Measurements from ENCODE around the gene LPCAT3.
A peak's percentile ranks its signal among the peaks of the same experiment; 100 is the strongest.
"Not testable (repeated sequence)": the region's sequence is repeated elsewhere in the genome, so short reads cannot be mapped to it uniquely, and the experiment has no call there.

Gene LPCAT3, protein sequence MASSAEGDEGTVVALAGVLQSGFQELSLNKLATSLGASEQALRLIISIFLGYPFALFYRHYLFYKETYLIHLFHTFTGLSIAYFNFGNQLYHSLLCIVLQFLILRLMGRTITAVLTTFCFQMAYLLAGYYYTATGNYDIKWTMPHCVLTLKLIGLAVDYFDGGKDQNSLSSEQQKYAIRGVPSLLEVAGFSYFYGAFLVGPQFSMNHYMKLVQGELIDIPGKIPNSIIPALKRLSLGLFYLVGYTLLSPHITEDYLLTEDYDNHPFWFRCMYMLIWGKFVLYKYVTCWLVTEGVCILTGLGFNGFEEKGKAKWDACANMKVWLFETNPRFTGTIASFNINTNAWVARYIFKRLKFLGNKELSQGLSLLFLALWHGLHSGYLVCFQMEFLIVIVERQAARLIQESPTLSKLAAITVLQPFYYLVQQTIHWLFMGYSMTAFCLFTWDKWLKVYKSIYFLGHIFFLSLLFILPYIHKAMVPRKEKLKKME

DNA sequence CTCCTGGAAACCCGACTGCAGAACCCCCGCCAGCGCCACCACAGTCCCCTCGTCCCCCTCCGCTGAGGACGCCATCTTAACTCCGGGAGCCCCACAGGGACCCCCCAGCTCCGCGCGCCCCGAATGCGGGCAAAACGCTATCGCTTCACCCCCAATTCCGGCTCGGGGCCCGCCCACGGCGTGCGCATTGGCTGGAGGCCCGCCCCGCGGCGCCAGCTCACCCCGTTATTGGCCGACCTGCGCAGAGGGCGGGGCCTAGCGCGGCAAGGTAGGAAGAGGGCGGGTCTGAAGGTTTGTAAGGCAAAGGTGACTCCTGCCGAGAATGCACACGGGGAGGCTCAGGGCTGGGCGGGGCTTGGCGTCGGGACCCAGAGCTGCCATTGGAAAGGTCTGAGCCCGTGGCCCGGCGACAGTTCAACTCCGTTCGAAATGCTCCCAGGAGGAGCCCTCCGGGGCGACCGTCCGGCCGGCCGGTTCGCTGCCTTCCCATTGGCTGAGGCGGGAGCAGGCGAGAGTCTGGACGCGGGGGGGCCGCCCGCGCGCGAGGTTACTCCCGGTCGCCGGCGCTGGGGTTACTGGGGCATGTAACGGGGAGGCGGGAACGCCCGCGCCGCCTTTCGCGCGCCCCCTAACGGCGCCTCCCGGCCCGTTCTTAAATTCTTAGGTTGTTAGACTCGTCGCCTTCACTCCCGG lies at the start of gene LPCAT3:
Gene LPCAT3, minus strand, starts transcription at position 127 of the 693 bp plus-strand sequence. Its CDS starts 52 bp downstream, at position 75.
- DNase-seq (ENCODE audit: low read depth in 2 of 2): peak; percentile 92 to 96

DNA sequence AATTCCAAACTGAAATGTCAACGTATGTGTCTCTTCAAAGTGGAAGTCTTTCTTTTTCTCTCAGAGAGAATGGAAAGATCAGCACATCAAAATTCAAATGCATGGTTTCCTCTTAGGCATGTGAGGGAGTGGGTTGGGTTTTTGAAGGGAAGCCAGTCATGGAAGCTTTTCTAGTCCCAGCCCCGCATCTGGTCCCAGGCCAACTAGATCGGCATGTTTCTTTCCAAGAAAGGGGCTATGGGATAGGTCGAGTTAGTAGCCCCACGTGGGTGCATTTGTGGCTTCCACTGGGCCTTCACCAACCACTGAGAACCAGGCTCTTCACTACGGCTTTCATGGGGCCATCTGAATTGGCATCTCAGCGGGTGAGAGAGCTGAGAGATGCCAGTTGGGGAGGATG lies 48.8 kb upstream of the LPCAT3 start:
- DNase-seq (ENCODE audit: low read depth in 2 of 2): no peak

DNA sequence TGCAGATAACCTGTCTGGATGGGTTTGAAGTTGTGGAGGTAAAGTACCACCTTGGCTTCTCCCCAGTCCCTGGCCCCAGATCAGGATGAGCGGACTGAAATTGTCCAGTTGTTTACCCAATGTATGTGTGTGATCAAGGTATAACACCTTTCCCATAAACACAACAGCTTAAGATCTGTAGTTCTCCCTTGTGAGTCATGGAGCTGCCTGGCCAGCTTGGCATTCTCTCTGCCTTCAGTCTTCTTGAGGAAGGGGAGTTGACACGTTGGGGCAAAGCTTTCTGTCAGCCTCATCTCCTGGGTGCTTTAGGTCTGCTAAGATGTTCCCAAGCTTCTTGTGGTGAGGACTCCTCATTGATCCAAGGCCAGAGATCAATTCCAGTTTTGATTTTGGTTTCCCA lies 48.3 kb upstream of the LPCAT3 start:
- no peak for DNase-seq (ENCODE audit: low read depth in 2 of 2)

DNA sequence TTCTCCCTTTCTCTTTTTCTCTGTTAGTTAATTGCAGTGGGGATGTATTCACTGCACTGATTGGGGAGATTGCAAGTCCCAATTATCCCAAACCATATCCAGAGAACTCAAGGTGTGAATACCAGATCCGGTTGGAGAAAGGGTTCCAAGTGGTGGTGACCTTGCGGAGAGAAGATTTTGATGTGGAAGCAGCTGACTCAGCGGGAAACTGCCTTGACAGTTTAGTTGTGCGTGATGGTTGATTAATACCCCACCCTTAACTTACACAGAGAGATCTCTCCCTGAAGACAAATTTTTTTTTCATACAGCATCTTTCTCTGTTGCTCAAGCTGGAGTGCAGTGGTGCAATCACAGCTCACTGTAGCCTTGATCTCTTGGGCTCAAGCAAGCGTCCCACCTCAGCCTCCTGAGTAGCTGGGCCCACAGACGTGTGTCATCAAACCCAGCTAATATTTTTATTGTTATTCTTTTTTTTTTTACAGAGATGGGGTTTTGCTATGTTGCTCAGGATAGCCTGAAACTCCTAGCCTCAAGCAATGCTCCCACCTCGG lies 46.9 kb upstream of the LPCAT3 start:
- DNase-seq (ENCODE audit: low read depth in 2 of 2): no peak

DNA sequence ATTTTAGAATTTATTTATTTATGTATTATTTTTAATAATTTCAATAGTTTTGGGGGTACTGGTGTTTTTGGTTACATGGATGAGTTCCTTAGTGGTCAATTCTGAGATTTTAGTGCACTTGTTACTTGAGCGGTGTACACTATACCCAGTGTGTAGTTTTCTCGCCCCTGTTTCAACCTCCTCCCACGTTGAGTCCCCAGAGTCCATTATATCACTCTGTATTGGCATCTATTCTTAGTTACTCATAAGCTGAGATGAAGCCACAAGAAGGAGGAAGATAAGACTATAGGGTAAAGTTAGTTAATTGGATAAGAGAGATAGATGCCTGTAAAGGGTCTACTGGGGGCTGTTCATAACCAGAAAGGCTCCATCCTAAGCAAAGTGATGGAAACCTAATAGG lies 46.2 kb upstream of the LPCAT3 start:
- DNase-seq (ENCODE audit: low read depth in 2 of 2): no peak

DNA sequence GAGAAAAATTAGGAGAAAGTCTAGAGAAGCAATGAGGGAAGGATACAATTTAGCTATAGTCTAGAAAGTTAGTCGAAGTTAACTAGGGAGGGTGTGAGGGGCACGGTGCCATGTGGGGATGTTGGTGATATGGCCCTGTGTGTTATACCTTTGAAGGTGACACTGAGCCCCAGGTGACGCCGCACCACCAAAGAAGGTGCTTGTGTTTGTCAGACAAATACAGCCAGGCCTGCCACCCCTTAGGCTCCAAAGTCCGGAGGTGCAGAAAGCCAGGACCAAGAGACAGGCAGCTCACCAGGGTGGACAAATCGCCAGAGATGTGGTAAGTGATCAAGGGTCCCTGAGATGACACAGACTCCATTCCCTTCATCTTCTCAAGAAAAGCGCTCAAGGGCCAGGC lies 43.3 kb upstream of the LPCAT3 start:
- no peak for DNase-seq (ENCODE audit: low read depth in 2 of 2)

DNA sequence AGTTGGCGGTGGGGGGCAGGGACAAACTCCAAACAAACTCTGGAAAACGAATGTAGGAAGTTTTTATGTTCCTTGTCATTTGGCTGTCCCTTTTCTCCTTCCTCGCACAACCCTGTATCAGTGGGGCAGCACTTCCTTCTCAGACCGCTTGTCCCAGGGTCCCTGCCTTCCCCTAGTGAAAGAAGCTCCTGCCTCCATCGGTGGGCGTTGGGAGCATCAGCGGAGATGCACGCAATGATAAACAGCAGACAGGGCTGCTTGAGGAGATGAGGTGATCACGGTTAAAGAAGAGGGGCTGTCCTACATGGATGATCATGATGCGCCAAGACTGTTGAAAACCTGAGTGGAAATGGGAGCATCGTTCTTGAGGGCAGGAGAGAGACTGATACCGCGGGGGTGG lies 42.9 kb upstream of the LPCAT3 start:
- no peak for DNase-seq (ENCODE audit: low read depth in 2 of 2)

DNA sequence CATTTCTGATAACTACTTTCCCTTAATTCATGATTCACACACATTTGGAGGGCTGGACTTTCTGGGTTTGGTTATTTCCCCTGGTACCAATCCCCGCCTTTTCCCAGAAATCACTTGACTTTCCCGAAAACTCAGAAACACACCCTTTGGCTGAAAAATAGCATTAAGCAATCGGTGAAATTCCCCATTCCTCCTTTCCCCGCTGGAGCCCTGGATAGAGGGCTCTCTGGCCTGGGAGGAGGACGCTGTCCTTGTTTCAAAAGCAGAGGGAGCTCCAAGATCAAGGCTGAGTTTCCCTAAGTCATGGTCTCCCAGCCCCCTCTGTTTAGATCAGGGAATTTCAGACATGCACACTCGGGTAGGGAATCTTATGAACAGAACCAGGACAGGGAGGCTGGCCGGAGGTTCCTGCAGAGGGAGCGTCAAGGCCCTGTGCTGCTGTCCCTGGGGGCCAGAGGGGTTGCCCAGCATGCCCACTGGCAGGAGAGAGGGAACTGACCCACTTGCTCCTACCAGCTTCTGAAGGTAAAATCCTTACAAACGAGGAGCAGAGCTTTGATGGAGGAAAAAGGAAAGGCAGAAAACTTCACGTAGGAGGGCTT lies 42.2 kb upstream of the LPCAT3 start, which contains the start of gene C1S:
Gene C1S, plus strand, starts transcription at position 366 of the 602 bp plus-strand sequence. CDS start 1,195 bp downstream, outside the sequence.
- DNase-seq (ENCODE audit: low read depth in 2 of 2): no peak

DNA sequence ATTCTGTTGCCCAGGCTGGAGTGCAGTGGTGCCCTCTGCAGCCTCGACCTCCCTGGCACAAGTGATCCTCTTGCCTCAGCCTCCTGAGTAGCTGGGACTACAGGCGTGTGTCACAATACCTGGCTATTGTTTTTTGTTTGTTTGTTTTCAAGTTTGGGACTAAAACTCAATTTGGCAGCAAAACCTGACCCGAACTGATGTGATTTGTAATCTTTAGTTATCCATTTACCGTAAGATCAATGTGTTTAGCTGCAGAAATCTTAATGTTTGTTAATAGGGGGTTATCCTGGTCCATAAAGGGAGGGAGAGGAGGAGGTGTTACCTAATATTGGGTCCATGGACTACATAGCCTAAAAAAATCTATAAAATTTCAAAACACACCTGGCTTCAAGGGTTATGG lies 41.5 kb upstream of the LPCAT3 start:
- no peak for DNase-seq (ENCODE audit: low read depth in 2 of 2)

DNA sequence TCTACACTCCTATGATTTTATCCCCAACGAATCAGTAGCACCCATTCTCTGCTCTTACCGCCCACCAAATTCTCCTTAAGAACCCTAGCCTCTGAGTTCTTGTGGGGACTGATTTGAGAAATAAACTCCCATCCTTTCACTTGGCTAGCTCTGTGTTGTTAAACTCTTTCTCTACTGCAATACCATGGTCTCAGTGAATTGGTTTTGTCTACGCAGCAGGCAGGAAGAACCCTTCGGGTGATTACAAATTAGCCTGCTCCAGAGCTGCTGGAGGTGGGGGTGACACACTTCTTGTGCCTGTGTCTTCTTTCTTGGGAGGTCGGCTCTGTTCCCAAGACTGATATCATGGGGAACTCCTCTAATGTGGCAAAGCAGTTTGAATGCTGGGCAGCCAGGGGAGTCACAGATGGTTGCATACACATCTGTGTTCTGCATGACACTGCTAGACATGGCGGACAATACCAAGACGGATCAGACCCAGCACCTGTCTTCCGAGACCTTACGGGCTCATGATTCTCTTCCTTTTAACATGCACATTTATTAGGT lies 40.6 kb upstream of the LPCAT3 start:
- DNase-seq (ENCODE audit: low read depth in 2 of 2): no peak

DNA sequence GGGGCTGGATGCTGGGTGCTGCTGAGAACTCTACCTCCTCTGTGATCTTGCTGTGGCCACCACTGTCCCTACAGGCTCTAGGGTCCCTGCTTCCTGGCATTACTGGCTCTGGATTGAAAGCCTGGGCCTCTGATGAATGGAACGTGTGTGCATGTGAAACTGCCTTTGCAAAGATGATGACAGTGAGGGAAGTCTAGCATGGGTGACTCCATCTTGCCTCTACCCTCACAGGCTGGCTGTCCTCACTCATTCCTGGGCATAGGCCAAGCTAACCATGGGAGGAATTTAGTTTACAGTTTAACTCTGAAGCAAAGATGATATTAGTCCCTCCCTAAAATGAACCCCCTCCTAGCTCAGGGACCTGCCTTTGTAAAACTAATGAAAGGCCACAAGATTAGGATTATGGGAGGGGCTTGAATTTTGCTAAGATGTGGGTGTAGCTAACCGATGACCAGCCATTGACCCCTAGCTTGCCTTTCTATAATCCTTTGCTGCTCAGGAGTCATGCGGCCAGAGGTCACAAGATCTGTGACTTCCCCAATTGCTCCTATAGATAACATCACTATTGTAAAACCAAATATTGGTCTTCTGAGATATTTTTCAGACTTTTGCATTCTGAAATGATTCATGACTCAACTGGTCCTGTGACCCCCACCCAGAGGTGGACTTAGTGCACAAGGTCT lies 40.0 kb upstream of the LPCAT3 start:
- no peak for DNase-seq (ENCODE audit: low read depth in 2 of 2)

DNA sequence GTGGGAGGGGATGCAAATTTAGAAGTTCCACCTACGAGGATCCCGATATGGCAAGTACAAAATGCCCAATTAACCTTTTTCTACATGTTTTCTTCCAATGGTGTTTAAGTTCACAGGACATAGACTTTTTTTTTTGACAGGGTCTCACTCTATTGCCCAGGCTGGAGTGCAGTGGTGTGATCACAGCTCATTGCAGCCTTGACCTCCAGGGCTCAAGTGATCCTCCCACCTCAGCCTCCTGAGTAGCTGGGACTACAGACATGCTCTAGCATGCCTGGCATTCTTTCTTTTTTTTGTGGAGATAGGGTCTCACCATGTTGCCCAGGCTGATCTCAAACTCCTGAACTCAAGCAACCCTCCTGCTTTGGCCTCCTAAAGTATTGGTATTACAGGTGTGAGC lies 37.5 kb upstream of the LPCAT3 start:
- DNase-seq (ENCODE audit: low read depth in 2 of 2): not testable (repeated sequence)

DNA sequence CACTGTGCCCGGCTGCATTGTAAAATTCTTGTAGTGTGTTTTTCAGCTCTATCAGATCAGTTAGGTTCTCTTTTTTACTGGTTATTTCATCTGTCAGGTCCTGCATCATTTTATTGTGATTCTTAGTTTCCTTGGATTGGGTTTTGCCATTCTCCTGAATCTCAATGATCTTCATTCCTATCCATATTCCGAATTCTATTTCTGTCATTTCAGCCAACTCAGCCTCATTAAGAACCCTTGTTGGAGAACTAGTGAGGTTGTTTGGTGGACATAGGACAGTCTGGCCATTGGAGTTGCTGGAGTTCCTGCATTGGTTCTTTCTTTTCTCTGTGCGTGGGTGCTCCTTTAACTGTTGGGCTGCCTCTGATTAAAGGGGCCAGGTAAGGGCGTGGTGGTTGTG lies 36.6 kb upstream of the LPCAT3 start:
- DNase-seq (ENCODE audit: low read depth in 2 of 2): no peak

DNA sequence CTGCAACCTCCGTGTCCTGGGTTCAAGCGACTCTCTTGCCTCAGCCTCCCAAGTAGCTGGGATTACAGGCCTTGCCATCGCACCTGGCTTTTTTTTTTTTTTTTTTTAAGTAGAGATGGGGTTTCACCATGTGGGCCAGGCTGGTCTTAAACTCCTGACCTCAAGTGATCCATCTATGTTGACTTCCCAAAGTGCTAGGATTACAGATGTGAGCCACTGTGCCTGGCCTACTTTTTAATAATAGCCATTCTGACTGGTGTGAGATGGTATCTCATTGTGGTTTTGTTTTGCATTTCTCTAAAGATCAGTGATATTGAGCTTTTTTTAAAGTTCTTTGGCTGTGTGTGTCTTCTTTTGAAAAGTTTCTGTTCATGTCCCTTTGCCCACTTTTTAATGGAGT lies 31.7 kb upstream of the LPCAT3 start:
- DNase-seq (ENCODE audit: low read depth in 2 of 2): not testable (repeated sequence)

DNA sequence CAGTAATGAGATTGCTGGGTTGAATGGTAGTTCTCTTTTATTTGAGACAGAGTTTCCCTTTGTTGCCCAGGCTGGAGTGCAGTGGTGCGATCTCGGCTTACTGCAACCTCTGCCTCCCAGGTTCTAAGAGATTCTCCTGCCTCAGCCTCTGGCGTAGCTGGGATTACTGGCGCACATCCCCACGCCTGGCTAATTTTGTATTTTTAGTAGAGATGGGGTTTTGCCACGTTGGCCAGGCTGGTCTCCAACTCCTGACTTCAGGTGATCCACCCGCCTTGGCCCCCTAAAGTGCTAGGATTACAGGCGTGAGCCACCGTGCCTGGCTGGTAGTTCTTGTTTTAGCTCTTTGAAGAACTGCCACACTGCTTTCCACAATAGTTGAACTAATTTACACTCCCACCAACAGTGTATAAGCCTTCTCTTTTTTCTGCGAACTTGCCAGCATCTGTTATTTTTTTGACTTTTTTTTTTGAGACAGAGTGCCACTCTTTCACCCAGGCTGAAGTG lies 31.2 kb upstream of the LPCAT3 start:
- not testable (repeated sequence) for DNase-seq (ENCODE audit: low read depth in 2 of 2)

DNA sequence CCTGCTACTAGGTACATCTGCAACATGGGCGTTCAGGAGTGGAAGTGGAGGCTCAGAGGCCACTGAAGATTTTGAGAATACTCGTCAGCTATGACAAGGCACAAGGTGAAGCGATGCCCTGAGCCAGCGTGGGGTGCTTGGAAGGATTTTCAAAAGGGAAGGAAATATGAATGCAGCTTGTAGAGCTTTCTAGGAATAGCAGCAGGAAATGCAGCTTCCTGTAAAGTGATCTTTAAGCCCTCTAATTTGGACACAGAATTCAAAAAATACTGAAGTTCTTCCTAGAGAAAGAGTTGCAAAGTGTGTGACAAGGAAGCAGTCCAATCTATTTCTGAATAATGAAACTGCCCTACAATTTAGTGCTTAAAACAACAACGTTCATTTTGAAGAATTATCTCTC lies 29.0 kb upstream of the LPCAT3 start:
- no peak for DNase-seq (ENCODE audit: low read depth in 2 of 2)

DNA sequence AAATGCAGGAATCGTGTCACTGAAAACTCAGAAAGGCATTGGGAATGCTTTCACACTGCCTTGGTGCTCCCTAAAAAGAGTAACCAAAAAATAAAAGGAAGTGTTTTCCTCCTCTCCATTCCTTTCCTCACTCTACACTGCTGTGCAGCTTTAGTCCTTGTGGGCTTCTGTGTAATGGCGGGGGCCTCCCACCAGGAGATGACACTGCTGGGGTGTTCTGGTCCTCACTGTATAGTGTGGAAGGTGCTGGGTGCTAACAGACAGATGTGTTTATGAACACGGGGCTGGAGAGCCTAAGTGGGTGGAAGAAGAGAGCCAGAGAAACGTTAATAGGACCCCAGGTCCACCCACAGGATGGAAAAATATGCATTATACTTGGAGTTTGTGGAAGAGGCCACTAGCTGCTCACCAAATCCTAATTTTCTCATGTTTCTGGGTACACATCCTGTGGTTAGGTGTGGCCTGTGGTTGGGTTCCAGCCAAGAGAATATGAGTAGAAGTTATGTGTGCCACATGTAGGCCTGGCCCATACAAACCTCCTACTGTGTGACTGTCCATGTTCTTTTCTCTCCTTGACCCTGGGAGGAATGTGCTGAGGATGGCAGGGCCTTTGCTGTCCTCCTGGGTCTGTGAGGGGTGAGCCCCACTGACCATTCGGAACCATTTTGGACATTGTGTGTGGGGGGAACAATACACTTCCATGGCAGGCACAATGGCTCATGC lies 28.3 kb upstream of the LPCAT3 start:
- DNase-seq (ENCODE audit: low read depth in 2 of 2): no peak

DNA sequence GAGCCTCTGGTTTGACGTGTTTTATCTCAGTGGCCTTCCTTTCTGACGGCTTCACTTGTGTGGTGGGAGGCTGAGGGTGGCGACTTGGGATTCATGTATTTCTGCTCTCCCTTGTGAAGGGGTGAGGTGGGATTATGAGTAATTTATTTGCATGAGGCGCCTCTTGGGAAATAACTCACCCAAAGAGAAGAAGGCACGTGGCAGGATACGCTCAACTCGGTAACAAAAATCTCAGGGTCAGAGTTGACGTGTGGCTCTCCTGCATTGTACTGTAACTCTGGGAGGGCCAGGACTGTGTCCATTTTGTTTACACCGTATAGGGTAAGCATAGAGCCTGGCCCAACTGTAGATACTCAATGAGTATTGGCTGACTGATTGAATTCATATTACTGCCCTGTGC lies 27.6 kb upstream of the LPCAT3 start:
- no peak for DNase-seq (ENCODE audit: low read depth in 2 of 2)

DNA sequence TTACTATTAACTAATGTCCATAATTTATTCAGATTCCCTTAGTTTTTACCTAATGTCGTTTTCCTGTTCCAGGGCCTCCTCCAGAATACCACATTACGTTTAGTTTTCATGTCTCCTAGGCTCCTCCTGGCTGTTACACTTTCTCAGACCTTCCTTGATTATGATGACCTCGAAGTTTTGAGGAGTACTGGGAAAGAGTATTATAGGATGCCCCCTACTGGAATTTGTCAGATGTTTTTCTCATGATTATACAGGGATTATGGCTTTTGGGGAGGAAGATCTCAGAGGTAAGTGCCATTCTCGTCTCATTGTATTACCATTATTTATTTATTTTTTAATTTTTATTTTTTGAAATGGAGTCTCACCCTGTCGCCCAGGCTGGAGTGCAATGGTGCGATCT lies 24.6 kb upstream of the LPCAT3 start:
- no peak for DNase-seq (ENCODE audit: low read depth in 2 of 2)

DNA sequence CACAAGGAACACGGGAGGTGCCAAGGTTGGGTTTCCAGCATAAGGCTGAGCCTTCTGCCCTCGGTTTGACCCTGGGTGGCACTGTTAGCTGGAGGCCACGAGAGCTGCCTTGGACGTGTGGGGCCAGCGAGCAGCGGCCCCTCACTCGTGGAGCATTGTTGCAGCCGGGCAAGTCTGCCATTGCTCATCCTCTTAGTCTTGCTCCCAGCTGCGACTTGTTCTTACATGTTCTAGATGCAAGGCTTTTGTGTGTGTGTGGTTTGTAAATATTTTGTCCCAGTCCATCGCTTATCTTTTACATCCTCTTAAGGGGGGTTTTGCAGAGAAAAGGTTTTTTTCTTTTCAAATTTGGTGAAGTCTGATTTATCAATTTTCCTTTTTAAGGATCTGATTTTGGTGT lies 21.1 kb upstream of the LPCAT3 start:
- DNase-seq (ENCODE audit: low read depth in 2 of 2): no peak

DNA sequence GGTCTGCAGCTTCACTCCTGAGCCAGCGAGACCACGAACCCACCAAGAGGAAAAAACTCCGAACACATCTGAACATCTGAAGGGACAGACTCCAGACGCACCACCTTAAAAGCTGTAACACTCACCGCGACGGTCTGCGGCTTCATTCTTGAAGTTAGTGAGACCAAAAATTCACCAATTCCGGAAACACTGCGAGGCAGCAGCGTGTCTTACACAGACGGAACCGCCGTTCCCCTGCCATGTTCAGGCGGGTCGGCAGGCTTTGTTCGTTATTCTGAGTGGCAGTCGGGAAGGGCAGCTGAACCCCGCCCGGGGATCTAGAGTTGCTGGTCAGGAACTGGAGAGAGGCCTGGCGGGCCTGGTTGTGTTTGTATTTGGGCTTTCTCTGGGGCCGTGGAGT lies 20.3 kb upstream of the LPCAT3 start:
- DNase-seq (ENCODE audit: low read depth in 2 of 2): no peak
